ENCODE data around the gene PRKG1.

The PRKG1 gene

DNA sequence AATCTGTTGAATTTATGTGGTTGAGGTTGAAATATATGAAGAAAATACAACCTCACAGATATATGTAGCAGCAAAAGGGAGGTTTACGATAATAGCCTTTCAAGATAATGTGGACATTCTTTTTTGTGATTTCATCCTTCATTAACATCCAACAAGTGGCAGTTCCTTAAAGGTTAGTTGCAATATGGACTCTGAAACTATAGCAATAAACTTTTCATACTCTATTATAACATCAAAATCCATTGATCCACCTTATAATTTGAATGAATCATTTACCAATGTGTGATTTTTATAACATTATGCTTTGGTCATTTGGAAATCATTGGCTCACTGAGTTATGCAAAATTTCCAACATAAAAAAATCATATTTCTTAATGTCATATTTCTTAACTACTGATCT is 825.9 kb downstream of the PRKG1 start:
- no peak overlapping the region for H4K8ac ChIP-seq (ENCODE audit: low read depth, low read length)
- no peaks in the 10 kb centered on the region for H3K4me1 ChIP-seq (ENCODE audit: control insufficient read depth, low read depth, low read length)

DNA sequence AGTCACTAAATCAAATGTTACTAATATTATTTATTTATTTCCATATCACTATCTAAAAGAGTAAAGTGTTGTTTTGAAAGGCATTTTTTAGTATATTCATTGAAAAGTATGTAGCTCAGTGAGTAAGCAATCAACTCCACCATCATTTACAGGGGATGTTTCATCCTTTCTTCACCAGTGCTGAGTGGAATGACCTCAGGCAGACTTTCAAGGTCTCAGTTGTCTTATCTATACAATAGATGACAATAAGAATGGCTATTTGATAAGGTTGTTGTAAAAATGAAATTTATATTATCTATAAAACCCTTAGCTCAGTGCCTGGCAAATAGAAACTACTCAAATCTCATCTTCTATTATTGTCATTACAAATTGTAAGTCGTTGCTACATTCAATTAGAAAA is 829.4 kb downstream of the PRKG1 start:
- no peaks in the 10 kb centered on the region for H3K36me3 ChIP-seq (ENCODE audit: control insufficient read depth, insufficient read depth, low read length)
- no peaks in the 10 kb centered on the region for H3K27me3 ChIP-seq (ENCODE audit: insufficient read depth, low read length, poor library complexity)
- H3K27ac ChIP-seq (ENCODE audit: low read depth, low read length), result no peak overlapping the region
- no peak overlapping the region for H3K4me2 ChIP-seq (ENCODE audit: low read length)
- DNase-seq, result no peak
- no peak overlapping the region for H3K18ac ChIP-seq (ENCODE audit: low read length)
- H3K79me2 ChIP-seq (ENCODE audit: control insufficient read depth, insufficient read depth, low read length), result no peaks in the 10 kb centered on the region
- no peak overlapping the region for H3K4me3 ChIP-seq (ENCODE audit: low read length)
- H3K79me1 ChIP-seq (ENCODE audit: low read length), result no peaks in the 10 kb centered on the region
- no peaks in the 10 kb centered on the region for H3K4me1 ChIP-seq (ENCODE audit: control insufficient read depth, low read depth, low read length)
- H2BK5ac ChIP-seq (ENCODE audit: low read length), result no peak overlapping the region
- no peak overlapping the region for H4K5ac ChIP-seq (ENCODE audit: low read length)
- H2BK15ac ChIP-seq (replicated peaks; ENCODE audit: low read depth), result no peak overlapping the region
- no peak overlapping the region for H2AK5ac ChIP-seq (ENCODE audit: low read length)
- H3K56ac ChIP-seq (ENCODE audit: low read length), result no peak overlapping the region
- no peak overlapping the region for H3K23ac ChIP-seq (ENCODE audit: low read length)
- no peak overlapping the region for H2BK120ac ChIP-seq (ENCODE audit: low read depth, low read length)
- no peak overlapping the region for H4K8ac ChIP-seq (ENCODE audit: low read depth, low read length)
- H3K9ac ChIP-seq (ENCODE audit: low read length), result no peak overlapping the region
- no CpG with 5 or more reads among the region's 1 CpG for WGBS (ENCODE audit: extremely low coverage, insufficient coverage, low lambda C conversion rate)
- no peak overlapping the region for H3K4ac ChIP-seq (ENCODE audit: low read depth, low read length)

More for the DNA sequence above, 825.9 kb downstream of the PRKG1 start:
- no peaks in the 10 kb centered on the region for H3K79me1 ChIP-seq (ENCODE audit: low read length)
- H3K56ac ChIP-seq (ENCODE audit: low read length), result no peak overlapping the region
- no peak overlapping the region for H3K27ac ChIP-seq (ENCODE audit: low read depth, low read length)
- no peaks in the 10 kb centered on the region for H3K79me2 ChIP-seq (ENCODE audit: control insufficient read depth, insufficient read depth, low read length)
- no peak overlapping the region for H2BK15ac ChIP-seq (replicated peaks; ENCODE audit: low read depth)
- WGBS (ENCODE audit: extremely low coverage, insufficient coverage, low lambda C conversion rate), result no CpG with 5 or more reads among the region's 1 CpG
- H3K23ac ChIP-seq (ENCODE audit: low read length), result no peak overlapping the region
- no peak overlapping the region for H3K4ac ChIP-seq (ENCODE audit: low read depth, low read length)
- no peak overlapping the region for H3K4me3 ChIP-seq (ENCODE audit: low read length)
- H3K4me2 ChIP-seq (ENCODE audit: low read length), result no peak overlapping the region
- DNase-seq, result no peak
- H2BK120ac ChIP-seq (ENCODE audit: low read depth, low read length), result no peak overlapping the region
- no peaks in the 10 kb centered on the region for H3K27me3 ChIP-seq (ENCODE audit: insufficient read depth, low read length, poor library complexity)
- no peak overlapping the region for H2AK5ac ChIP-seq (ENCODE audit: low read length)
- no peak overlapping the region for H2BK5ac ChIP-seq (ENCODE audit: low read length)
- H3K18ac ChIP-seq (ENCODE audit: low read length), result no peak overlapping the region
- H3K36me3 ChIP-seq (ENCODE audit: control insufficient read depth, insufficient read depth, low read length), result no peaks in the 10 kb centered on the region
- no peak overlapping the region for H3K9ac ChIP-seq (ENCODE audit: low read length)
- H4K5ac ChIP-seq (ENCODE audit: low read length), result no peak overlapping the region

DNA sequence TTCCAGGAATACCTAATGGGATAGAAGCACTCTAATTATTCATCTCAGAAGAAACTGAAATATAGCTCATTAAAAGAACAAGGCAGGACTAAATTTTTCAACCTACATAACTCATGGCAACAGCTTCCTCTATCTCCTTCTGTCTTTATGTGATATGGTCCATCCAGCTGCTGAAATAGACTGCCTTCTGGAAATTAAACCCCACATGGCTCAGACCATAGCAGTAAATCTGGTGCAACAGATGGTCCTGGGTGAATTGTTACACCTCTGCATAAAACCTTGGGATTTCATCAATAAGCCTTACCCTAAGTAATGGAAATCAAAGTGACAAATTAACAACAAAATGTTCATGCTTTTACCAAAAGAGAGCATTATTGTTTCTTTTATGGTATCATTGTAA is 830.7 kb downstream of the PRKG1 start:
- no peak for DNase-seq
- Histone ChIP-seq H3K4ac (ENCODE audit: low read depth, low read length) (no peak overlapping the region), H3K27ac (ENCODE audit: low read depth, low read length) (no peak overlapping the region), H3K27me3 (ENCODE audit: insufficient read depth, low read length, poor library complexity) (no peaks in the 10 kb centered on the region), H3K56ac (ENCODE audit: low read length) (no peak overlapping the region), H2BK15ac (replicated peaks; ENCODE audit: low read depth) (no peak overlapping the region), H3K18ac (ENCODE audit: low read length) (no peak overlapping the region), H3K4me2 (ENCODE audit: low read length) (no peak overlapping the region), H2BK120ac (ENCODE audit: low read depth, low read length) (no peak overlapping the region), H3K79me1 (ENCODE audit: low read length) (no peaks in the 10 kb centered on the region), H3K23ac (ENCODE audit: low read length) (no peak overlapping the region), H3K4me3 (ENCODE audit: low read length) (no peak overlapping the region), H3K9ac (ENCODE audit: low read length) (no peak overlapping the region), H4K5ac (ENCODE audit: low read length) (no peak overlapping the region), H2AK5ac (ENCODE audit: low read length) (no peak overlapping the region), H3K36me3 (ENCODE audit: control insufficient read depth, insufficient read depth, low read length) (no peaks in the 10 kb centered on the region), H4K8ac (ENCODE audit: low read depth, low read length) (no peak overlapping the region), H3K4me1 (ENCODE audit: control insufficient read depth, low read depth, low read length) (no peaks in the 10 kb centered on the region), H2BK5ac (ENCODE audit: low read length) (no peak overlapping the region), H3K79me2 (ENCODE audit: control insufficient read depth, insufficient read depth, low read length) (no peaks in the 10 kb centered on the region)

DNA sequence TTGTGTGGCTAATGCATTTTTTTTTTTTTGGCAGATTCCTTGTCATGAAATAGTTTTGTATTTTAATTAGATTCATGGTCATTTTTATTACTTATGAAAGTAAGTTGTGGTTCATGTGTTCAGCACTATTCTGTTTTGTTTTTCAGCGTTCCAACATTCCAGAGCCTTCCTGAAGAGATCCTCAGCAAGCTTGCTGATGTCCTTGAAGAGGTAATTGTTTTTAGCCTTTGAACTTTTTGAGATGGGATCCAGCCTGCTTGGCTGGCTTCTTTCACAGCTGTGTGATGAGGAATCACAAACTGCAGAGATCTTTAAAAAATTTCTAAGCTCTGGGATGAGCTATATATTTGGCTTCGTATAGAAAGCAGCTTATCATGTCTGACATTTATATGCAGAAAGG is 833.1 kb downstream of the PRKG1 start:
- Histone ChIP-seq H3K36me3 (ENCODE audit: control insufficient read depth, insufficient read depth, low read length) (no peaks in the 10 kb centered on the region), H3K56ac (ENCODE audit: low read length) (no peak overlapping the region), H4K8ac (ENCODE audit: low read depth, low read length) (no peak overlapping the region), H3K27ac (ENCODE audit: low read depth, low read length) (no peak overlapping the region), H2BK5ac (ENCODE audit: low read length) (no peak overlapping the region), H2AK5ac (ENCODE audit: low read length) (no peak overlapping the region), H3K4ac (ENCODE audit: low read depth, low read length) (no peak overlapping the region), H4K5ac (ENCODE audit: low read length) (no peak overlapping the region), H3K4me3 (ENCODE audit: low read length) (no peak overlapping the region), H3K79me2 (ENCODE audit: control insufficient read depth, insufficient read depth, low read length) (no peaks in the 10 kb centered on the region), H3K4me1 (ENCODE audit: control insufficient read depth, low read depth, low read length) (peaks cover 1% of the 10 kb centered on the region), H2BK120ac (ENCODE audit: low read depth, low read length) (no peak overlapping the region), H3K18ac (ENCODE audit: low read length) (no peak overlapping the region), H3K23ac (ENCODE audit: low read length) (no peak overlapping the region), H3K27me3 (ENCODE audit: insufficient read depth, low read length, poor library complexity) (no peaks in the 10 kb centered on the region), H3K79me1 (ENCODE audit: low read length) (no peaks in the 10 kb centered on the region), H3K9ac (ENCODE audit: low read length) (no peak overlapping the region), H2BK15ac (replicated peaks; ENCODE audit: low read depth) (no peak overlapping the region), H3K4me2 (ENCODE audit: low read length) (no peak overlapping the region)
- DNase-seq, result no peak
- no CpG with 5 or more reads among the region's 2 CpGs for WGBS (ENCODE audit: extremely low coverage, insufficient coverage, low lambda C conversion rate)

DNA sequence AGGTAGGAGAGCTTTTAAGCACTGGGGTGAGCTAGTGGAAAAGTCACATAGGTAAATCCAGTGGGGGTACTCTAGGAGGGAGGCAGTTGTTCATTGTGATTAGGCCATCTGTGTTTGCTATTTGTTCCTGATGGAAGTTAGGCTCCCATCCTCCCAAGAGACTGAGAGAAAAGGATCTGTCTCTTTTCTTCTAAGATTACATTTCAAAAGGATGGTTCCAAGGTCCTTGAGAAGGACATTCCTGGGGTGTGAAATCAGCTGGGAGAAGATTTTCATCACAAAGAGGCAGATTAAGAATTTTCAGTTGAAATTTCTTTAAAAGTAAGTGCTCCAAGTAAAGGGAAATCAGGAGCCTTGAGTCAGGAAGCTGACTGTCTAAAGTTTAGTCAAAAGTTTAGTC is 835.9 kb downstream of the PRKG1 start:
- H3K18ac ChIP-seq (ENCODE audit: low read length), result no peak overlapping the region

DNA sequence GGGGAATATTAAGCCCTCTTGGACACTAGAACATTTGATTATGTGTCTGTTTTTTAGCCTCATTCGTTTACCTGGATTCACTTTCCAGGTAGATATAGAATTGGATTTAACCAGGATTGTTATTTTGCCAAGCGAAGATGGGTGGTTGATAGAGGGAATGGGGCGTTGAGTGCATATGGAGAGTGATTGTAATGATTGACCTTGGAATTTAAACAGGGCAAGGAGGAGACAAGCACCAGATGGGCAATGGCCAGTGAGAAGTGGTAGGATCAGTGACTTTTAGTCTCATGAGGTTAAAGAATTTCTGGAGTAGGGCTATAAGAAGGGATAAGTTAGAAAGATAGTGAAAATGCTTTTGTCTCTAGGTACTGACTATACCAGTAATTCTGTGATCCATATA is 836.3 kb downstream of the PRKG1 start:
- Histone ChIP-seq H3K79me2 (ENCODE audit: control insufficient read depth, insufficient read depth, low read length) (no peaks in the 10 kb centered on the region), H3K4ac (ENCODE audit: low read depth, low read length) (no peak overlapping the region), H2BK120ac (ENCODE audit: low read depth, low read length) (no peak overlapping the region), H3K36me3 (ENCODE audit: control insufficient read depth, insufficient read depth, low read length) (no peaks in the 10 kb centered on the region), H3K27ac (ENCODE audit: low read depth, low read length) (no peak overlapping the region), H3K79me1 (ENCODE audit: low read length) (no peaks in the 10 kb centered on the region), H3K27me3 (ENCODE audit: insufficient read depth, low read length, poor library complexity) (no peaks in the 10 kb centered on the region), H4K5ac (ENCODE audit: low read length) (no peak overlapping the region), H2AK5ac (ENCODE audit: low read length) (no peak overlapping the region), H3K4me2 (ENCODE audit: low read length) (no peak overlapping the region), H2BK15ac (replicated peaks; ENCODE audit: low read depth) (no peak overlapping the region), H3K4me3 (ENCODE audit: low read length) (no peak overlapping the region), H2BK5ac (ENCODE audit: low read length) (no peak overlapping the region), H3K23ac (ENCODE audit: low read length) (no peak overlapping the region), H3K56ac (ENCODE audit: low read length) (no peak overlapping the region), H3K4me1 (ENCODE audit: control insufficient read depth, low read depth, low read length) (peaks cover 4% of the 10 kb centered on the region), H3K18ac (ENCODE audit: low read length) (no peak overlapping the region), H3K9ac (ENCODE audit: low read length) (no peak overlapping the region), H4K8ac (ENCODE audit: low read depth, low read length) (no peak overlapping the region)
- WGBS (ENCODE audit: extremely low coverage, insufficient coverage, low lambda C conversion rate), result no CpG with 5 or more reads among the region's 3 CpGs
- DNase-seq, result no peak

More for the DNA sequence above, 835.9 kb downstream of the PRKG1 start:
- Histone ChIP-seq H3K4me2 (ENCODE audit: low read length) (no peak overlapping the region), H3K56ac (ENCODE audit: low read length) (no peak overlapping the region), H2BK120ac (ENCODE audit: low read depth, low read length) (no peak overlapping the region), H3K4ac (ENCODE audit: low read depth, low read length) (no peak overlapping the region), H3K36me3 (ENCODE audit: control insufficient read depth, insufficient read depth, low read length) (no peaks in the 10 kb centered on the region), H2AK5ac (ENCODE audit: low read length) (no peak overlapping the region), H3K79me1 (ENCODE audit: low read length) (no peaks in the 10 kb centered on the region), H3K4me1 (ENCODE audit: control insufficient read depth, low read depth, low read length) (peaks cover 4% of the 10 kb centered on the region), H4K5ac (ENCODE audit: low read length) (no peak overlapping the region), H2BK15ac (replicated peaks; ENCODE audit: low read depth) (no peak overlapping the region), H3K27ac (ENCODE audit: low read depth, low read length) (no peak overlapping the region), H3K9ac (ENCODE audit: low read length) (no peak overlapping the region), H3K4me3 (ENCODE audit: low read length) (no peak overlapping the region), H4K8ac (ENCODE audit: low read depth, low read length) (no peak overlapping the region), H3K79me2 (ENCODE audit: control insufficient read depth, insufficient read depth, low read length) (no peaks in the 10 kb centered on the region), H3K23ac (ENCODE audit: low read length) (no peak overlapping the region), H2BK5ac (ENCODE audit: low read length) (no peak overlapping the region), H3K27me3 (ENCODE audit: insufficient read depth, low read length, poor library complexity) (no peaks in the 10 kb centered on the region)
- peak; percentile 54 for DNase-seq
